Body of pancreas (tissue), 4 donors: Measurements from ENCODE around the gene DLG2. TPM values are rescaled to one million over a fixed set of nuclear protein-coding genes. Genes with fewer than 3 reads are reported as not detected.

Experiments
- ATAC-seq: fragments of 150-250 bp; one replicate; pipeline ENCODE4 v1.9.1; 2016
- DNase-seq, 4 donors: peaks; one replicate each; pipeline ENCODE4 v3.0.0-alpha.2; 2019
- H3K27ac ChIP-seq, 4 donors: fragments of 200-600 bp; sonication (generic); 1 replicate in 3 of 4; 2 replicates in 1 of 4; pipeline versions ENCODE4 v1.5.1 to v1.6.1; 2016 to 2019; ENCODE audit warnings: mild to moderate bottlenecking in 1 of 4, mixed read lengths in 1 of 4, moderate library complexity in 1 of 4
- H3K27me3 ChIP-seq, 2 donors: fragments of 200-600 bp; sonication (generic); one replicate each; pipeline ENCODE4 v1.6.0; 2016; ENCODE audit warnings: mild to moderate bottlenecking in 1 of 2
- H3K36me3 ChIP-seq, 2 donors: fragments of 200-600 bp; sonication (generic); replicated peaks in 1 of 2; 2 replicates each; pipeline ENCODE4 v1.5.1; 2016; ENCODE audit warnings: low read depth in 2 of 2; ENCODE audit not compliant: insufficient read depth in 1 of 2
- H3K4me1 ChIP-seq: fragments of 200-600 bp; sonication (generic); one replicate; pipeline ENCODE4 v1.6.0; 2016
- H3K4me3 ChIP-seq, 2 donors: fragments of 200-600 bp; sonication (generic); 1 replicate in 1 of 2; 2 replicates in 1 of 2; pipeline ENCODE4 v1.5.1; 2016 to 2019
- H3K9me3 ChIP-seq, 3 donors: fragments of 200-600 bp; sonication (generic); 1 replicate in 2 of 3; 2 replicates in 1 of 3; pipeline ENCODE4 v1.5.1; 2016
- POLR2A ChIP-seq, 3 donors: fragments of 450-650 bp; IDR thresholded peaks; one replicate each; pipeline ENCODE4 v1.6.1; 2016; ENCODE audit warnings: antibody characterized with exemption in 3 of 3, mild to moderate bottlenecking in 2 of 3
- WGBS, 2 donors: methylation state at CpG; one replicate each; pipeline ENCODE4 v1.1.5; 2017; 5-methylcytosine and 5-hydroxymethylcytosine counted together
- intact Hi-C: fragments of 100-400 bp; cut with DNase I; formaldehyde crosslinking; loops from one replicate; pipeline ENCODE4 v1.15.1; 2023
- total RNA-seq, 2 donors: library from RNA; depleted of rRNA; stranded (reverse); fragments of >200 nt; gene quantifications; one replicate each; pipeline ENCODE4 v1.1.0, GENCODE V29; 2016
- TF ChIP-seq, protein P1 (sequence below), 7 experiments: fragments of 450-650 bp in 4 of 7; fragments of 200-600 bp in 3 of 7; sonication (generic) in 3 of 7; IDR thresholded peaks; one replicate each; pipeline ENCODE4 v1.5.1; 2016 to 2019; ENCODE audit warnings: antibody characterized with exemption in 7 of 7

The DLG2 gene
- total RNA-seq, 2 donors from 2014 or later, result 6.0 to 13.2 TPM

DNA sequence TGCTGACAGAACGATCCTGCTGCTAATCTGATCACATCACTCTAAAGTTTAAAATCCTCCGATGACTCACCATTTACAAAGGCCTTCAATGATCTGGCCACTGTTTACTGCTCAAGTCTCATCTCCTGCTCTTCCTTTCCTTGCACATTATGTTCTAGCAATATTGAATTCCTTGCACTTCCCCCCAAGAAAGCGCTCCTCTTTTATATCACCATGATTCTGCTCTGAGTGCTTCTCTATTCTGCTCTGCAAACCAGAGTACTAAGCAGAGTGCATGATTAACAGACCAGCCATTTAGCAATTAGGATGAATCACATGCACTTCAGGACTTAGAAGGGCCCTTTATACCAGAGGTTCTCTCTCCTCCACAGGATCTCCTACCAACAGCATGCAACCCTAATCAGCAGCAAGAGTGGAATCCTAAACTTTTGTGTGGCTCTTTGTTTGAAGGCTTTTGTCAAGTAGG, 1218.2 kb downstream of the DLG2 start:
- Histone ChIP-seq H3K27ac (no peak overlapping the region), H3K36me3 (no peaks in the 10 kb centered on the region), H3K4me1 (no peaks in the 10 kb centered on the region), H3K27me3 (no peaks in the 10 kb centered on the region), H3K4me3 (no peak overlapping the region), H3K9me3 (no peaks in the 10 kb centered on the region)
- WGBS, 2 donors, result 78 to 84% methylated on average over 3 of the region's 3 CpGs
- TF ChIP-seq, protein P1, sequence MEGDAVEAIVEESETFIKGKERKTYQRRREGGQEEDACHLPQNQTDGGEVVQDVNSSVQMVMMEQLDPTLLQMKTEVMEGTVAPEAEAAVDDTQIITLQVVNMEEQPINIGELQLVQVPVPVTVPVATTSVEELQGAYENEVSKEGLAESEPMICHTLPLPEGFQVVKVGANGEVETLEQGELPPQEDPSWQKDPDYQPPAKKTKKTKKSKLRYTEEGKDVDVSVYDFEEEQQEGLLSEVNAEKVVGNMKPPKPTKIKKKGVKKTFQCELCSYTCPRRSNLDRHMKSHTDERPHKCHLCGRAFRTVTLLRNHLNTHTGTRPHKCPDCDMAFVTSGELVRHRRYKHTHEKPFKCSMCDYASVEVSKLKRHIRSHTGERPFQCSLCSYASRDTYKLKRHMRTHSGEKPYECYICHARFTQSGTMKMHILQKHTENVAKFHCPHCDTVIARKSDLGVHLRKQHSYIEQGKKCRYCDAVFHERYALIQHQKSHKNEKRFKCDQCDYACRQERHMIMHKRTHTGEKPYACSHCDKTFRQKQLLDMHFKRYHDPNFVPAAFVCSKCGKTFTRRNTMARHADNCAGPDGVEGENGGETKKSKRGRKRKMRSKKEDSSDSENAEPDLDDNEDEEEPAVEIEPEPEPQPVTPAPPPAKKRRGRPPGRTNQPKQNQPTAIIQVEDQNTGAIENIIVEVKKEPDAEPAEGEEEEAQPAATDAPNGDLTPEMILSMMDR (IDR thresholded peaks at IDR 0.05), result no peak
- TF ChIP-seq POLR2A (IDR thresholded peaks at IDR 0.05), result no peak
- intact Hi-C loops, result no loop called here
- no peak for ATAC-seq
- DNase-seq, result no peak

DNA sequence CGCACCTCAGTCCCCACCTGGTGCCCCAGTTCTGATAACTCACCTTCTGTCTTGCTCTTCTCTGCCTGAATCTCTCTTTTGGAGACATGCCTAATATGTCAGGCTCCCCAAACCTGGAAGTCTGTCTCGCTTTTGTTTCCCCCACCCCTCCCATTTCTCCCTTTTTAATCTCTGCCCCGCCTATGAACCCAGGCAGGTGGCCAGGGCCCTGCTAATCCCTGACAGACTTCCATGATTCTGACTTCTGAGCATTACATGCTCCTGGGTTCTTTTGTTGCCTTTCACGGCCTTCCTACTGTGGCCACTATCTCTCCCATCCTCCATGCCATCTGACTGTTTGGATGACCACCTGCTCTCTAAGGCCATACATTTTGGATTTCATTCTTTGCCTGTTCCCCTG, 1220.1 kb downstream of the DLG2 start:
- no peaks in the 10 kb centered on the region for H3K36me3 ChIP-seq
- no peaks in the 10 kb centered on the region for H3K4me1 ChIP-seq
- no peaks in the 10 kb centered on the region for H3K9me3 ChIP-seq
- WGBS, 2 donors, result 83% methylated on average over 4 of the region's 4 CpGs
- intact Hi-C loops, result no loop called here
- no peaks in the 10 kb centered on the region for H3K27me3 ChIP-seq
- H3K27ac ChIP-seq, result no peak overlapping the region
- no peak for TF ChIP-seq POLR2A (IDR thresholded peaks at IDR 0.05)
- TF ChIP-seq, protein P1 (IDR thresholded peaks at IDR 0.05), result no peak
- DNase-seq, result no peak
- ATAC-seq, result no peak
- no peak overlapping the region for H3K4me3 ChIP-seq

DNA sequence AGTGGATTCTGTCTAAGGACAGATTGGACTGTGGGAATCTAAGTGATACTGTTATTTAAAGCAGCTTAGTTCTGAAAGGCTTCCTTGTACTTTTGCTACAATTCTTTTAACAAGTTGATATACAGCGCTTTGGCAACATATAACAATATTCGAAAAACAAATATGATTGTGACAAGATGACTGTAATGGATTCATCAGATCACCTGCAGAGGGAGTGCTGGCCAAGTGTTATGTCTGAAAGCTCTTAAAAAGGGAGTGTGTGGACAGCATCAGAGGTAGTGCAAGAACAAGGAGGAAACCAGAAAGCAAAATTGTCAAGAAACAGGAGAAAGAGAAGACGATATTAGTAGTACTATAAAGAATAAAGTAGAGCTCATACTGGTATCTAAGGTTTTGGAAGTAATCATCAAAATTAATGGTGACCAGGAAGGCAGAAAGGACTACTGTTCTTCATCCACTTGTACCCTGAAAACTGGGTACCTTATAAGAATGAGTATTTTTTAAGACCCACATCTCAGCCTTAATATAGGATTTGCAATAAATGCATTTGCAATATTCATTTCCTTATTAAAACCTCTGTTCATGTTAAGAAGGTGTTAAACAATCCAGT, 1229.0 kb downstream of the DLG2 start:
- H3K36me3 ChIP-seq, result no peaks in the 10 kb centered on the region
- intact Hi-C loops, result no loop called here
- no peak overlapping the region for H3K27ac ChIP-seq
- H3K4me1 ChIP-seq, result no peaks in the 10 kb centered on the region
- ATAC-seq (no peak), DNase-seq (peak in 2 of 4 donors; percentile 27 to 38)
- WGBS, 2 donors, result 30 to 33% methylated on average over 3 of the region's 3 CpGs
- TF ChIP-seq, protein P1 (IDR thresholded peaks at IDR 0.05), result peak in 5 of 7 experiments; percentile 12 to 51 (median 31)
- no peak for TF ChIP-seq POLR2A (IDR thresholded peaks at IDR 0.05)
- no peaks in the 10 kb centered on the region for H3K9me3 ChIP-seq
- H3K27me3 ChIP-seq, result no peaks in the 10 kb centered on the region
- no peak overlapping the region for H3K4me3 ChIP-seq

DNA sequence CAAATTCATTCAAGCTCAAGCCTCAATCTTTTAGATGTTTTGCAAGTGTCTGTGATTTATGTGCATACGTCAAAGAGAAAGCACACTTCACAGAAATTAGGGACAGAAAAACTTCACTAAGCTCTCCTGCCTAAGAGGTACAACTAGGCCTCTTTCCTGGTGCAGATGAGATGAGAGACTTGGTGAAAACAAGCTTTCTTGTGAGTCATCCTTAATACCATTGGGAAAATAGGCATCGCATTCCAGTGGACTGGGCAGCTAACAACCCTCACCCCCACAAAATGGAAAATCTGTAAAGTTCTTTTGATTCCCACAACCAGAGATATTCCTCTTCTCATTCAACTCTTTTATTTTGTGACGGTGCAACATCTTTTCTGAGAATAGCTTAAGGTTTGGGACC, 1230.6 kb downstream of the DLG2 start:
- Histone ChIP-seq H3K27ac (no peak overlapping the region), H3K9me3 (no peaks in the 10 kb centered on the region), H3K27me3 (no peaks in the 10 kb centered on the region), H3K36me3 (no peaks in the 10 kb centered on the region), H3K4me1 (no peaks in the 10 kb centered on the region), H3K4me3 (no peak overlapping the region)
- no peak for DNase-seq
- WGBS, 2 donors, result 81 to 85% methylated on average over 3 of the region's 3 CpGs
- intact Hi-C loops, result no loop called here
- TF ChIP-seq, protein P1 (IDR thresholded peaks at IDR 0.05), result no peak
- TF ChIP-seq POLR2A (IDR thresholded peaks at IDR 0.05), result no peak
- ATAC-seq, result no peak
